SKM-1 treated with dmso at 0.1 percent for 144 hours (cell line): ENCODE results near the gene PTPRK.

ENCODE experiments used
- DNase-seq: peaks from one replicate; lab custom pipeline; 2025; ENCODE audit not compliant: unreplicated experiment; lab: John Stamatoyannopoulos, UW

PTPRK gene

DNA sequence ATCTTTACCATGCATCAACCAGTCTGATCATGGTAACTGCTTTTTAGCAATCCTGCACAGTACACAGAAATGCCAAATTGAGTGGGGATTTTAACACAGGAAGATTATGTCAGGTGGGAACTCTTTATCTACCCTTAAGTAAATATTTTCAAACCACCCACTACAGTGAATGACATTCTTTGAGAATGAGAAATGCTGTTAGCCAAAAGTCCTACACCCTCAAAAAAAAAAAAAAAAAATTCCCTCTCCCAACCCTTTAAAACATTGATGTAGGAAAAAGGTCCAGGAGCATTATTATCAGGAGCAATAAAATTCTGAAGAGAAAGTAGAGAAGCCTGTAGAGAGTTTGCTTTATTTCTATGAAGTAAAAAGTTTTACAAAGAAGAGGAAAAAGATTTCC lies 312.3 kb downstream of the PTPRK start:
- no peak for DNase-seq

DNA sequence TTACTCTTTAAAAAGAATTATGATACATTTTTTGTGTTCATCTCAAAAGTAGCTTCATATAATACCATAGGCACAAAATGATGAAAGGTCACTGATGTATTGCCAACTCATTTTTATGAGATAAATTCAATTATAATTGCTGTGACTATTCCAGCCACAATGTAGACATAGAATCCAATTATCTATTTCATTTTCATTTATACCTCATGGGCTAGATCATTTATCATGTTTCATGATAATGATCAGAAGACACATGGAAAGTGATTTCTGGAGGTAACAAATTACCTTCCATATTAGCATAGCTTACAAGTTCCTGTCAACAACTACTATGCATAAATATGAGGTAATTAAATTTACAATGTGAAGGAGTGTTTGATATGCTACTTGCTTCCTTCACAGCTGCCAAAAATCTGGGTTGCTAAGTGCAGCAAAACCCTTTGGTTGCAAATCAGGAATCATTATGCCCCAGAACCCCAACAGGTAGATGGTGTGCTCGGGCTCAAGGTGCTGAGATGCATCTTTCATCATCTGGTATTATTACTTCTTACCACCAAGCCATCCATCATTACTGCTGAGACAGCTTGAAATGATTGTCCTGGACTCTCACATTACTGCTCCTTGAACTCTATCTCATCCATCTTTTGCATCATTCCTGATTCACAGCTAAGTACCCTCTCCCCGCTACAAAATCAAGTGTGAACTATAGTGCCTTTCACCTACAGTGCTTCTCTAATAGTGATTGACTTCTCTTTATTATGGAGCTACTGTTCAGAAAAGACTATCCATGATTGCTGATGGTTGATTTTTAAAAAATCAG lies 313.6 kb downstream of the PTPRK start:
- no peak for DNase-seq

GRCh38 chr6:128204616-128205015 lies 315.8 kb downstream of the PTPRK start:
- DNase-seq, result no peak

DNA sequence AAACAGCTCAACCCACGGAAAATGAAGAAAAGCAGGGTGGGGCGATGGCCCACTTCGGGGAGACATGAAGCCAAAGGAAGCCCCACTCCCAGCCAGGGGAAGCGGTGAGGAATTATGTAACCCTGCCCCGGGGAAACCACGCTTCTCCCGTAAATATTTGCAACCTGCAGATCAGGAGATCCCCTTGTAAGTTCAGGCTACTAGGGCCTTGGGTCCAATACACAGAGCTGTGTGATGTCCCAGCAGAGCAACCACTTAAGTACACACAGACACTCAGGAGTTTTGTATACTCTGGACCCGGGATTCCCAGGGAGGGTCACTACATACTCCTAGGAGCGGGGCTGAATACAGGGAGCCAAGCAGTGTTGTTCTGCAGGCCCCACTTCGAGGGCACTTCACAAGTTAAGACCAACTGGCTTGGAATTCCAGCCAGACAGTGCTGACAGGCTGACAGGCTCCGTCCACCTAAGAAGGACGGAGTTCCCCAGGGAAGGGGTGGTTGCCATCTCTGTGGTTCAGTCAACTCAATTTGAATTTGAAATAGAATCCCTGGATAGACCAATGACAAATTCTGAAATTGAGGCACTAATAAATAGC lies 318.1 kb downstream of the PTPRK start:
- DNase-seq, result no peak

GRCh38 chr6:128200789-128201188 lies 319.6 kb downstream of the PTPRK start:
- DNase-seq, result no peak

DNA sequence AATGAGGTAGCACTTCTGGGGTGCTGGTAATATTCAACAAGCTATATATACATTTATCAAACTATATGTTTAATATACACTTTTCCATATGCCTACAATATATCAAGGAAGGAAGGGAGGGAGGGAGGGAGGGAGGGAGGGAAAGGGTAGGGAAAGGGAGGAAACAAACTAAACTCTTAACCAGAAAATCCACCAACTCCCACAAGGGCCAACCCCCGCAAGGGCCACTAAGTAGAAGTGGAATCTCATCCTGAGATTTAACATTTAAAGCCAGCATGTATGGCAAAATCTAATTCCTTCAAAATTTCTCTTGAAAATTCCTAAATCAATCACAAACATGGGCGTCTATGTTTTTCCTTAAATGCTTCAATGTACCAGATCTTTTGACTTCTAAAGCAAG lies 320.9 kb downstream of the PTPRK start:
- DNase-seq, result no peak

GRCh38 chr6:128192972-128193371 lies 327.4 kb downstream of the PTPRK start:
- DNase-seq, result no peak

DNA sequence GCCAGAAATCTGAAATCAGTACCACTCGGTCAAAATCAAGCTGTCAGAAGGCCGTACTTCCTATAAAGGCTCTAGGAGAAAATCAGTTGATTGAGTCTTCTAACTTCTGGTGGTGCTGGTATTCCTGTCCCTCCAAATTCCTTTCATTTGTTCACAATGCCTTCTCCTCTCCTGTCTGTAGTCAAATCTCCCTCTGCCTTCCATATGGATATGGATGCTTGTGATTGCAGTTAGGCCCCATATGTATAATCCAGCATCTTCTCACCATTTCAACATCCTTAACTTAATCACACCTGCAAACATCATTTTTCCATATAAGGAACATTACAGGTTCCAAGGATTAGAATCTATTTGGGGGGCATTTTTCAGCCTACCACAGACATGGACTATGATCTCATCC lies 331.7 kb downstream of the PTPRK start:
- no peak for DNase-seq

DNA sequence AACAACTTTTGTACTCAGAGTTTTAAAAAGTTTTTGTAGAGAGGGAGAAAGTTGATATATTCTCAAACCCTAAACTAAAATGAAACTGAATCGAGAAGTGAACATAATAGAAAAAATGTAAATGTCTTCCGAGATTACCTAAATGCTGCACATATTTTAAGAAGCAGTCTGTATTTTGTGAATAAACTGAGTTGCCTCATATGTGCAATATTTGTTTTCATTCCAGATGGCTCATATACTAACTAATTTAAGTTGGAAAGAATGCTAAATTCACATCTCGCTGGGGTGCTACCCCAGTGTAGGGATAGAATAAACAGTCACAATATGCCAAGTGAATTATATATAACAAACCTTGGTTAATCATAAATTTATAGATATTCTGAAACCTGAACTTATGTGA lies 333.7 kb downstream of the PTPRK start:
- no peak for DNase-seq

DNA sequence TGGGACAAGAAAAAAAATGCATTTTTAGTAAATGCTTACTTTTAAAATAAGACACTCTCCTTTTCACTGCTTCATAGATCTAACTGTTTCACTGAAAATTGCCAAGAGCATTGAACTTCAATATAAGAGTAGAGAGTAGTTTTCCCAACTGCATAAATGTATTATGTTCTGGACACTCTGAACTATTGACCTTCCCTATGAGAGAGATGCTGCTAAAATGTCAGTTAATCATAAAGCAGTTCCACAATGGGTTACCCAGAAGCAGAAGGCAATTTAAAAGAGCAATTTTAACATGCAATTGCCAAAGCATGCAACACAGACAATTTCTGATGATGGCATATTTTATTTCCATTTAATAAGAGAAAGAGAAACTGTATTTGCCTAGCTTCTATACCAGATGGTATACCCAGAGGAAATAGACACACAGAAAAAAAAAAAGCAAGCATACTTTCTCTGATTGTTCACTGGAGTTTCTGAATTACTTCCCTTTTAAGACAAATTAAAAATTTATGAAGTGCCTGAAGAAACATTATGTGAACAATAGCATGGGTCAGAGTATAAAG lies 340.4 kb downstream of the PTPRK start:
- DNase-seq, result no peak

GRCh38 chr6:128174724-128175123 lies 345.7 kb downstream of the PTPRK start:
- no peak for DNase-seq

GRCh38 chr6:128172752-128173682 lies 347.4 kb downstream of the PTPRK start:
- DNase-seq, result no peak

GRCh38 chr6:128172081-128172480 lies 348.3 kb downstream of the PTPRK start:
- DNase-seq, result no peak

DNA sequence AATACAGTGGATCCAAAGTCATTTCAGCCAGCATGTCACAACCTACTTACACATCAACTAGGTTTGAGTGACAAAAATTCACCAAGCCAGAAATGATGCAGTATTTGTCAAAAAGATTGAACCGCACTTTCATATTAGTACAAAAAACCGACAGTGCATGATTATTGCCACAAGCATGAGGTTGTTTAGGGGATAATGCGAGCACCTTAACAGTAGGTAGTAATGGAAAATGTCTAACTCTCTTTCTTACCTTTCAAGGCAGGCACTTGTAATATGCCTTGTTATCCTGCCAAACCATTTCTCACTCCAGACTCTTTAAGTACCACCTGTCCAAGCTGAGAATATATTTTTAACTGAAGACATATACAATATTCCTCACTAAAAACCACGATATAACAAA lies 349.2 kb downstream of the PTPRK start:
- DNase-seq, result no peak

DNA sequence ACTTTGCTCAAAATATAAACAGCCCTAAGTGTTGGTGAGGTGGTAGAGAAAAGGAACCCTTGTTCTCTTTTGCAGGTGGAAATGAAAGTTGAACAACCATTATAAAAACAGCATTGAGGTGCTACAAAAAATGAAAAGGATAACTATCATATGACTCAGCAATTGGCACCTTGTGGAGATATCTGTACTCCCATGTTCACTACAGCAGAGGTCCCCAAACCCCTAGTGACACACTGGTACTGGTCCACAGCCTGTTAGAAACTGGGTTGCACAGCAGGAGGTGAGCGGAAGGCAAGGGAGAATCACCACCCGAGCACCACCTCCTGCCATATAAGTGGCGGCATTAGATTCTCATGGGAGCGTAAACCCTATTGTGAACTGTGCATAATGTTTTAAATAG lies 352.2 kb downstream of the PTPRK start:
- no peak for DNase-seq

- DNase-seq, result no peak
Observed at GRCh38 chr6:128167552-128167951, 352.8 kb downstream of the PTPRK start.

GRCh38 chr6:128164254-128164653 lies 356.1 kb downstream of the PTPRK start:
- DNase-seq, result no peak

GRCh38 chr6:128162423-128162822 lies 358.0 kb downstream of the PTPRK start:
- DNase-seq, result no peak

GRCh38 chr6:128161839-128162238 lies 358.6 kb downstream of the PTPRK start:
- DNase-seq, result no peak

DNA sequence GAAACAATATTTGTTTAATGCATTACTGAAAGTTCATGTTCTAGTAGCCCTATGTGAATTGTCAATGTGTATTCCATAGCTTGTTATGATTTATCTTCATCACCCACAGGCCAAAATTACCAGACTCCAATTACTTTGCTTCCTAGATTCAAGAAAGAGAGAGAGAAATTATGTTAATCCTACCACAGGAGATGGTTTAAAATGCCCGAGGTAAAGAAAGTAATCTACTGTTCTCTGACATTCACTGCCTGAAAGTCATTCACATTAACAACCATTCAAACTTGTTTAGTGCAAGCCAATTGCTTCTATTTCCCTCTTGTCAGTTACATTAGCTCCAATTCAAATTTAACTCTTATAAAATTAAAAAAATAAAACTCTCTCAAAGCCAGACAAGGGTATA lies 359.1 kb downstream of the PTPRK start:
- DNase-seq, result no peak

DNA sequence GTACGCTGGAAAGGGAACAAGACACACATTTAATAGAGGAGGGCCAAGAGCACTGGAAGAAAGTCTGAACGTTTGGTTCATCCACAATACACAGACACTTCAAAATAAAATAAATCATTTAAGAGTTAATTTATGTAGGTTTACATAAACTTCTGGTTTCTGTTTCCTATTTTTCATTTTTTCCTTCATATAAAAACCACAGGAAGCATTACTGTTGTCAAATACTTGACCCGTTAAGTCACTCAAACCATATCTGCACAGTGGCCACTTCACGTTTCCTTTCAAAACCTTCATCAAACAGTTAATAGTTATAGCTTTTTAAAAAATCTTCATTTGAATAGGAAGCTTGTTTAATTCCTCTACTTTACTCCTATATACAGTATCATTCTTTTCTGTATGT lies 361.9 kb downstream of the PTPRK start:
- no peak for DNase-seq
